HTR-8/SVneo (cell line): ENCODE results near the gene VGF.

Source experiments
- DNase-seq: peaks from one replicate; pipeline ENCODE4 v3.0.0; 2011; ENCODE audit warnings: low spot score, mixed read lengths; ENCODE audit not compliant: insufficient read length
- FAIRE-seq: peaks from 2 replicates; lab custom pipeline; 2011; peaks lifted over from hg19 to GRCh38; lab: Jason Lieb, UNC

Gene VGF

GRCh38 chr7:101167645-101168411 is 2.5 kb upstream of the VGF start:
- DNase-seq (no peak), FAIRE-seq (no peak)

- DNase-seq (no peak), FAIRE-seq (no peak)
Observed at GRCh38 chr7:101166909-101167644, 1.7 kb upstream of the VGF start.

- FAIRE-seq (no peak), DNase-seq (no peak)
Observed at GRCh38 chr7:101166648-101166908, 1.2 kb upstream of the VGF start.

GRCh38 chr7:101165958-101166647 is 734 bp upstream of the VGF start:
- DNase-seq, result no peak
- no peak for FAIRE-seq

- FAIRE-seq (no peak), DNase-seq (no peak)
Observed at GRCh38 chr7:101164071-101164840, 1.1 kb downstream of the VGF start.

GRCh38 chr7:101163279-101164070 is 1.9 kb downstream of the VGF start:
- DNase-seq (no peak), FAIRE-seq (no peak)

- FAIRE-seq, result peak; percentile 33
- no peak for DNase-seq
Observed at GRCh38 chr7:101162551-101163278, 2.7 kb downstream of the VGF start.

GRCh38 chr7:101161692-101162471 is 3.5 kb downstream of the VGF start:
- FAIRE-seq, result no peak
- DNase-seq, result no peak

- no peak for DNase-seq
- FAIRE-seq, result no peak
Observed at GRCh38 chr7:101160910-101161309, 4.5 kb downstream of the VGF start.

- DNase-seq (no peak), FAIRE-seq (peak; percentile 48)
Observed at GRCh38 chr7:101159696-101160674, 5.4 kb downstream of the VGF start.

- FAIRE-seq (no peak), DNase-seq (no peak)
Observed at GRCh38 chr7:101156866-101157589, 8.3 kb downstream of the VGF start.

GRCh38 chr7:101156277-101156676 is 9.1 kb downstream of the VGF start:
- FAIRE-seq (no peak), DNase-seq (no peak)

GRCh38 chr7:101155303-101155702 is 10.1 kb downstream of the VGF start:
- DNase-seq (no peak), FAIRE-seq (no peak)

- FAIRE-seq, result no peak
- DNase-seq, result no peak
Observed at GRCh38 chr7:101154693-101155102, 10.7 kb downstream of the VGF start.

- peak; percentile 85 for DNase-seq
- no peak for FAIRE-seq
Observed at GRCh38 chr7:101153969-101154692, 11.2 kb downstream of the VGF start, which contains the start of gene AP1S1. Gene AP1S1, plus strand, starts transcription at chr7:101154476. Its CDS starts 39 bp downstream, at chr7:101154515.
